LNCAP (cell line): ENCODE measurements around the gene CSNK2A2.

Experiments used
- CTCF ChIP-seq: fragments of 450-650 bp; IDR thresholded peaks from 2 replicates; pipeline ENCODE4 v1.5.1; 2017; ENCODE audit warnings: mild to moderate bottlenecking

CSNK2A2 gene

GRCh38 chr16:58155839-58156238, 42.1 kb downstream of the CSNK2A2 start:
- TF ChIP-seq CTCF: no peak

GRCh38 chr16:58154345-58154744, 43.6 kb downstream of the CSNK2A2 start:
- no peak for TF ChIP-seq CTCF

GRCh38 chr16:58152246-58152868, 45.5 kb downstream of the CSNK2A2 start:
- TF ChIP-seq CTCF: no peak

- TF ChIP-seq CTCF: no peak
Measured at GRCh38 chr16:58148526-58148925, 49.4 kb downstream of the CSNK2A2 start.

GRCh38 chr16:58148099-58148498, 49.8 kb downstream of the CSNK2A2 start:
- TF ChIP-seq CTCF: no peak

GRCh38 chr16:58138852-58139251, 59.1 kb downstream of the CSNK2A2 start:
- TF ChIP-seq CTCF: no peak

- no peak for TF ChIP-seq CTCF
Measured at GRCh38 chr16:58137581-58137980, 60.3 kb downstream of the CSNK2A2 start.
